Trophoblast cell (in vitro differentiated cells and primary cell): ENCODE data around the gene NFKBIZ.

Experiments
- DNase-seq, 2 donors: peaks; one replicate each; pipeline ENCODE4 v3.0.0-alpha.2; 2016
- H2AFZ ChIP-seq: 2 replicates; pipeline ENCODE4 v1.6.1; 2013; ENCODE audit warnings: low read length, moderate library complexity, mild to moderate bottlenecking; ENCODE audit not compliant: insufficient read depth, poor library complexity
- H2AK5ac ChIP-seq: 2 replicates; pipeline ENCODE4 v1.6.1; 2013; ENCODE audit warnings: mild to moderate bottlenecking, low read length
- H2BK120ac ChIP-seq: 2 replicates; pipeline ENCODE4 v1.6.1; 2013; ENCODE audit warnings: low read length, mild to moderate bottlenecking, moderate library complexity; ENCODE audit not compliant: insufficient read depth, poor library complexity
- H2BK12ac ChIP-seq: 2 replicates; pipeline ENCODE4 v1.6.1; 2013; ENCODE audit warnings: mild to moderate bottlenecking, low read length, moderate library complexity
- H2BK5ac ChIP-seq: 2 replicates; pipeline ENCODE4 v1.6.1; 2013; ENCODE audit warnings: low read length, low read depth, moderate library complexity, mild to moderate bottlenecking; ENCODE audit not compliant: poor library complexity
- H3K14ac ChIP-seq: 2 replicates; pipeline ENCODE4 v1.6.1; 2013; ENCODE audit warnings: mild to moderate bottlenecking, low read length
- H3K18ac ChIP-seq: 2 replicates; pipeline ENCODE4 v1.6.1; 2013; ENCODE audit warnings: mild to moderate bottlenecking, low read length
- H3K23ac ChIP-seq: 2 replicates; pipeline ENCODE4 v1.6.1; 2013; ENCODE audit warnings: low read length
- H3K27ac ChIP-seq: 2 replicates; pipeline ENCODE4 v1.5.1; 2013; ENCODE audit warnings: low read depth, mild to moderate bottlenecking, inconsistent platforms, low read length, moderate library complexity
- H3K27me3 ChIP-seq: 2 replicates; pipeline ENCODE4 v1.6.1; 2013; ENCODE audit warnings: inconsistent platforms, mild to moderate bottlenecking, low read length, moderate library complexity; ENCODE audit not compliant: insufficient read depth
- H3K36me3 ChIP-seq, 2 experiments: 1 replicate in 1 of 2; 2 replicates in 1 of 2; pipeline ENCODE4 v1.6.1; 2013; ENCODE audit warnings: low read length in 2 of 2, mild to moderate bottlenecking in 2 of 2, moderate library complexity in 1 of 2; ENCODE audit not compliant: insufficient read depth in 2 of 2, control insufficient read depth in 1 of 2
- H3K4ac ChIP-seq: 2 replicates; pipeline ENCODE4 v1.6.1; 2013; ENCODE audit warnings: low read depth, mild to moderate bottlenecking, low read length, moderate library complexity
- H3K4me1 ChIP-seq, 2 experiments: 1 replicate in 1 of 2; 2 replicates in 1 of 2; pipeline ENCODE4 v1.6.1; 2013; ENCODE audit warnings: low read length in 2 of 2, mild to moderate bottlenecking in 2 of 2, moderate library complexity in 1 of 2; ENCODE audit not compliant: insufficient read depth in 2 of 2, control insufficient read depth in 1 of 2
- H3K4me2 ChIP-seq: 2 replicates; pipeline ENCODE4 v1.6.1; 2013; ENCODE audit warnings: inconsistent platforms, mild to moderate bottlenecking, low read length, moderate library complexity
- H3K4me3 ChIP-seq: 2 replicates; pipeline ENCODE4 v1.5.1; 2013; ENCODE audit warnings: mild to moderate bottlenecking, low read depth, low read length, inconsistent platforms
- H3K79me1 ChIP-seq: one replicate; pipeline ENCODE4 v1.6.1; 2013; ENCODE audit warnings: low read length
- H3K79me2 ChIP-seq: 2 replicates; pipeline ENCODE4 v1.6.1; 2013; ENCODE audit warnings: low read length, mild to moderate bottlenecking; ENCODE audit not compliant: control insufficient read depth, insufficient read depth, poor library complexity
- H3K9ac ChIP-seq: 2 replicates; pipeline ENCODE4 v1.6.1; 2013; ENCODE audit warnings: mild to moderate bottlenecking, low read length
- H3K9me3 ChIP-seq: 2 replicates; pipeline ENCODE4 v1.6.1; 2013; ENCODE audit warnings: low read depth, mild to moderate bottlenecking, control low read depth, inconsistent platforms, low read length; ENCODE audit not compliant: insufficient read depth
- H4K12ac ChIP-seq: 2 replicates; pipeline ENCODE4 v1.6.1; 2013; ENCODE audit warnings: low read depth, mild to moderate bottlenecking, low read length, moderate library complexity
- H4K8ac ChIP-seq: 2 replicates; pipeline ENCODE4 v1.6.1; 2013; ENCODE audit warnings: low read depth, mild to moderate bottlenecking, low read length, moderate library complexity
- H4K91ac ChIP-seq: one replicate; pipeline ENCODE4 v1.6.1; 2013; ENCODE audit warnings: low read depth, mild to moderate bottlenecking, low read length, moderate library complexity
- WGBS: extraction: QIAGEN DNeasy Blood & Tissue Kit; methylation state at CpG from one replicate; pipeline ENCODE4 v1.1.7; 2013; ENCODE audit warnings: missing lambda C conversion rate; ENCODE audit not compliant: insufficient read length, insufficient coverage; ENCODE audit errors: extremely low coverage; 5-methylcytosine and 5-hydroxymethylcytosine counted together

NFKBIZ gene

GRCh38 chr3:101857301-101857741 is 8.0 kb downstream of the NFKBIZ start:
- H3K79me1 ChIP-seq: no peaks in the 10 kb centered on the region
- H3K23ac ChIP-seq: no peak overlapping the region
- no peak overlapping the region for H2BK12ac ChIP-seq
- no peaks in the 10 kb centered on the region for H3K27me3 ChIP-seq
- H3K14ac ChIP-seq: no peak overlapping the region
- H3K4me3 ChIP-seq: no peak overlapping the region
- H3K9me3 ChIP-seq: peaks cover 2% of the 10 kb centered on the region
- H3K9ac ChIP-seq: no peak overlapping the region
- no peak overlapping the region for H3K27ac ChIP-seq
- no peak overlapping the region for H3K18ac ChIP-seq
- no peak overlapping the region for H2AK5ac ChIP-seq
- DNase-seq: no peak
- WGBS: no CpG with 5 or more reads among the region's 8 CpGs
- no peaks in the 10 kb centered on the region for H3K79me2 ChIP-seq
- H3K4ac ChIP-seq: no peak overlapping the region
- H4K12ac ChIP-seq: no peak overlapping the region
- H4K8ac ChIP-seq: no peak overlapping the region
- H2BK120ac ChIP-seq: no peak overlapping the region
- no peak overlapping the region for H2AFZ ChIP-seq
- H3K4me1 ChIP-seq: no peaks in the 10 kb centered on the region
- H3K4me2 ChIP-seq: no peak overlapping the region
- peaks cover 23 to 43% of the 10 kb centered on the region in 2 experiments for H3K36me3 ChIP-seq
- H4K91ac ChIP-seq: no peak overlapping the region
- H2BK5ac ChIP-seq: no peak overlapping the region

GRCh38 chr3:101858464-101859030 is 9.2 kb downstream of the NFKBIZ start:
- H3K18ac ChIP-seq: no peak overlapping the region
- H2BK120ac ChIP-seq: no peak overlapping the region
- H4K12ac ChIP-seq: no peak overlapping the region
- no peak overlapping the region for H3K23ac ChIP-seq
- DNase-seq: no peak
- no peak overlapping the region for H3K4me2 ChIP-seq
- no peaks in the 10 kb centered on the region for H3K9me3 ChIP-seq
- no peak overlapping the region for H3K14ac ChIP-seq
- no peak overlapping the region for H2BK5ac ChIP-seq
- H2AFZ ChIP-seq: no peak overlapping the region
- no peaks in the 10 kb centered on the region for H3K79me1 ChIP-seq
- no peak overlapping the region for H4K91ac ChIP-seq
- H3K4ac ChIP-seq: no peak overlapping the region
- no peaks in the 10 kb centered on the region for H3K4me1 ChIP-seq
- no peak overlapping the region for H2AK5ac ChIP-seq
- H3K27me3 ChIP-seq: no peaks in the 10 kb centered on the region
- no peak overlapping the region for H2BK12ac ChIP-seq
- peaks cover 16 to 34% of the 10 kb centered on the region in 2 experiments for H3K36me3 ChIP-seq
- H3K4me3 ChIP-seq: no peak overlapping the region
- no peaks in the 10 kb centered on the region for H3K79me2 ChIP-seq
- no peak overlapping the region for H3K9ac ChIP-seq
- no peak overlapping the region for H3K27ac ChIP-seq
- no CpG with 5 or more reads among the region's 4 CpGs for WGBS
- no peak overlapping the region for H4K8ac ChIP-seq

DNA sequence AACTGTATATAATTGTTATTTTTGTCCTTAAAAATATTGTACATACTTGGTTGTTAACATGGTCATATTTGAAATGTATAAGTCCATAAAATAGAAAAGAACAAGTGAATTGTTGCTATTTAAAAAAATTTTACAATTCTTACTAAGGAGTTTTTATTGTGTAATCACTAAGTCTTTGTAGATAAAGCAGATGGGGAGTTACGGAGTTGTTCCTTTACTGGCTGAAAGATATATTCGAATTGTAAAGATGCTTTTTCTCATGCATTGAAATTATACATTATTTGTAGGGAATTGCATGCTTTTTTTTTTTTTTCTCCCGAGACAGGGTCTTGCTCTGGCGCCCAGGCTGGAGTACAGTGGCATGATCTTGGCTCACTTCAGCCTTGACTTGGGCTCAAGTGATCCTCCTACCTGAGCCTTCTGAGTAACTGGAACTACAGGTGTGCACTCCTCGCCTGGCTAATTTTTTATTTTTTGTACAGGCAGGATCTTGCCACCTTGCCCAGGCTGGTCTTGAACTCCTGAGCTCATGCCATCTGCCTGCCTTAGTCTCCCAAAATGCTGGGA is 10.7 kb downstream of the NFKBIZ start:
- H2AFZ ChIP-seq: no peak overlapping the region
- no peaks in the 10 kb centered on the region for H3K4me1 ChIP-seq
- WGBS: no CpG with 5 or more reads among the region's 5 CpGs
- H3K9me3 ChIP-seq: no peaks in the 10 kb centered on the region
- no peak overlapping the region for H4K91ac ChIP-seq
- H4K8ac ChIP-seq: no peak overlapping the region
- H3K27me3 ChIP-seq: no peaks in the 10 kb centered on the region
- no peaks in the 10 kb centered on the region for H3K79me2 ChIP-seq
- H2BK5ac ChIP-seq: no peak overlapping the region
- no peak overlapping the region for H3K4ac ChIP-seq
- no peak overlapping the region for H3K27ac ChIP-seq
- no peak overlapping the region for H4K12ac ChIP-seq
- H3K4me3 ChIP-seq: no peak overlapping the region
- H3K36me3 ChIP-seq: peaks cover 14 to 27% of the 10 kb centered on the region in 2 experiments
- H3K14ac ChIP-seq: no peak overlapping the region
- no peak overlapping the region for H3K4me2 ChIP-seq
- H3K18ac ChIP-seq: no peak overlapping the region
- H3K9ac ChIP-seq: no peak overlapping the region
- H2BK120ac ChIP-seq: no peak overlapping the region
- no peak overlapping the region for H2AK5ac ChIP-seq
- H3K79me1 ChIP-seq: no peaks in the 10 kb centered on the region
- no peak overlapping the region for H2BK12ac ChIP-seq
- H3K23ac ChIP-seq: no peak overlapping the region
- peak in 1 of 2 donors; percentile 41 for DNase-seq

DNA sequence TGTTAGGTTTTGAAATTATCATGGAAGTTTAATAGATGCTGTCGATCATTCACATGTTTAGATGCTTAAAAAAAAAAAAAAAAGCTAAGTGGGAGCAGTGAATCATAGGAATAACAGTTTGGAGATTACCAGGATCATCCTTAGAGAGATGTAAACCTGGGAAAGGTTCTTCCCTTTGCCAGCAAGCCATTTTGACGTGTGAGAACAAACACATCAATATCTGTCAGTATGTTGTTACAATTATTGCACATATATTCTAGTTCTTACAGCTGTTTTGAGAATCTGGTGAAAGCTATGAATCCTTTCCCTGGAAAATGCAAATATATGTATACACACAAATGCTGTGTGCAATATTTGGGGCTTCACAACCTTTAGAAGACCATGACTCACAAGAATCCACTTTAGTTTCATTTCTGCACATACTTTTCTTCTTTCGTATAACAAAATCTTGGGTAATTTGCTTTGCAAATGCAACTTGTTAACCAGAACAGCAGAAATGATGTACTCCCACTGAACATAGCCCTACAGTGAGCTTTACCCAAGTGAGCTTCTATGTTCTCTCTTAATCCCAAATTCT is 12.0 kb downstream of the NFKBIZ start:
- WGBS: no CpG with 5 or more reads among the region's 3 CpGs
- H3K4ac ChIP-seq: no peak overlapping the region

More for the DNA sequence above, 12.0 kb downstream of the NFKBIZ start:
- H2AFZ ChIP-seq: no peak overlapping the region
- H3K27ac ChIP-seq: no peak overlapping the region
- no peak overlapping the region for H2BK12ac ChIP-seq
- no peak overlapping the region for H4K12ac ChIP-seq
- H2AK5ac ChIP-seq: no peak overlapping the region
- no peaks in the 10 kb centered on the region for H3K79me2 ChIP-seq
- H2BK5ac ChIP-seq: no peak overlapping the region
- peaks cover 10 to 18% of the 10 kb centered on the region in 2 experiments for H3K36me3 ChIP-seq
- H3K18ac ChIP-seq: no peak overlapping the region
- no peak overlapping the region for H3K14ac ChIP-seq
- H3K9ac ChIP-seq: no peak overlapping the region
- no peaks in the 10 kb centered on the region for H3K79me1 ChIP-seq
- H3K4me3 ChIP-seq: no peak overlapping the region
- H4K8ac ChIP-seq: no peak overlapping the region
- no peaks in the 10 kb centered on the region for H3K4me1 ChIP-seq
- no peak overlapping the region for H3K23ac ChIP-seq
- no peak overlapping the region for H2BK120ac ChIP-seq
- no peaks in the 10 kb centered on the region for H3K27me3 ChIP-seq
- no peak overlapping the region for H4K91ac ChIP-seq
- no peak overlapping the region for H3K4me2 ChIP-seq
- no peaks in the 10 kb centered on the region for H3K9me3 ChIP-seq
- no peak for DNase-seq
